Activated CD8-positive, alpha-beta memory T cell treated with anti-CD3 and anti-CD28 coated beads, Interleukin-2, amount 50 U/mL, for 48 hours (primary cell): ENCODE data around the gene PRSS48.
"Not testable (repeated sequence)": the region's sequence is repeated elsewhere in the genome, so short reads cannot be mapped to it uniquely, and the experiment has no call there.

Source experiments
- DNase-seq: peaks from one replicate; pipeline ENCODE4 v3.0.0-alpha.2; 2020

PRSS48 gene

DNA sequence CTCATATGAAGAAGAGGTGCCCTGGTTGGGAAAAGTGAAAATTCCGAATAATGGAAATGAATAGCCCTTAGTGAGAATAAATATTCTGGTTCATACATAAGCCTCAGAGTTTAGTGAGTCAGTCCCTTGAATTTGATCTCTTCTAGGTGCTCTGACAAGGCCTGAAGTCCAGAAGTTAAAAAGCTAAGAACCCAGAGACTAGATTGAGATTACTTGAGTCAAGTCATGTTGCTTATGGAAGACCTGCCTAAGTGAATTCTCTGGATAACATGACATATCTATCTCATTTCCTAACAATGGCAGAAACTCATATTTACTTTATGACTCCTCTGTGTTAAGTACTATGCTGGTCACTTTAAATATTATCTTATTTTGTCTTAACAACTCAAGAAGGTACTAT, 10.5 kb upstream of the PRSS48 start:
- DNase-seq = no peak

DNA sequence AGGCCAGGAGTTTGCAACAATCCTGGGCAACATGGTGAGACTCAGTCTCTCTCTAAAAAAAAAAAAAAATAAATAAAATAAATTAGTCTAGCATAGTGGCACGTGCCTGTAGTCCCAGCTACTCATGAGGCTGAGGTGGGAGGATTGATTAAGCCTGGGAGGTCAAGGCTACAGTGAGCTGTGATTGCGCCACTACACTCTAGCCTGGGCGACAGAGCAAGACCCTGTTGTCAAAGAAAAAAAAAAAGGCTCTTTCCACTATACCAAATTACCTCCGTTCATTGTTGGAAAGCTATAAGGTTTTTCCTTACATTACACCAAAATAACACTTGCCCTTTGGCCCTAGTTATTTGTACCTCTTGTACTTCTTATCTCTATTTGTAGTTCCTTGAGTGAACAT, 9.9 kb upstream of the PRSS48 start:
- no peak for DNase-seq

GRCh38 chr4:151267822-151268535, 9.0 kb upstream of the PRSS48 start:
- DNase-seq = no peak

GRCh38 chr4:151268905-151269304, 8.1 kb upstream of the PRSS48 start:
- DNase-seq = not testable (repeated sequence)

DNA sequence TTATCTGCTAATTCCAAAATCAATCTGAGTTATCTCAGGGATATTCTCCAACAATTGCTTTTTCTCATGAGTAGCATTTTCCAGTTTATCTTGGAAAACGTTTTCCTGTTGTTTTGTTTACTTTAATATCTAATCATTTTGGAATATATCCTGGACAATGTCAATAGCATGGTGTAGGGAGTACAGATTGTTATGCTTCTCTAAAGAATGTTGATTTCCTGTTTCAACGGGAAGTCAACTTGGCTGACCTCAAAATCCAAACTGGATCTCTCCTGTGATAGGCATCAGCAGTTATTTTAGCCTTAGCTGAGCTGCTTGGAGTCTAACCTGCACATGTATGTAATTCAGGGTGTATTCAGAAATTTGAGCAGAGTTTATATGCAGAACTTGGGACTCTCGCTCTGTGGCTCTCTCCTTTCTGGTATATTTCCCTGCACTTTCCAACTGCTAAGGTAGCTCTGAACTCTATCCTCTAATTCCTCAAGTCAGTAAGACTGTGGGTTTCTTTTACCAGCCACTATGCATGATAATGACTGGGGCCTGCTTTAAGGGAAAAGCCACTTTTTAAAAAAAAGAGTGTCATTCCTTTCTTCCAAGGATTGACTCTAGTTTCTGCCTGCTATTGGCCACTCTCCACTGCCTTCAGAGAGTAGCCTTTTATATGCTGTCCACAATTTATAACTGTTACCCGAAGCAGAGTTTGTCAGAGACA, 7.7 kb downstream of the PRSS48 start:
- no peak for DNase-seq

- DNase-seq = no peak
Observed at GRCh38 chr4:151287409-151287808, 10.4 kb downstream of the PRSS48 start.

- DNase-seq = no peak
Observed at GRCh38 chr4:151291485-151291884, 14.5 kb downstream of the PRSS48 start.

DNA sequence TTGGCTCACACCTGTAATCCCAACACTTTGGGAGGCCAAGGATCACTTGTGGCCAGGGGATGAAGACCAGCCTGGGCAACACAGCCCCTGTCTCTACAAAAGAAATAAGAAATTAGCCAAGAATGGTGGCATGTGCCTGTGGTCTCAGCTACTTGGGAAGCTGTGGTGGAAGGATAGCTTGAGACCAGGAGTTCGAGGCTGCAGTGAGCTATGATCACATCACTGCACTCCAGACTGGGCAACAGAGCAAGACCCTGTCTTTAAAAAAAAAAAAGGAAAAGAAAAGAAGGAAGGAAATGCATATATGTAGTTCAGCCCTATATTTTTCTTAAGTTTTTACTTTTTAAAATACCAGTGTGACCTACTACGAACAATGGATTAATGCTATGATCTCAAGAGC, 15.1 kb downstream of the PRSS48 start:
- no peak for DNase-seq

- DNase-seq = no peak
Observed at GRCh38 chr4:151294833-151295496, 18.0 kb downstream of the PRSS48 start.

DNA sequence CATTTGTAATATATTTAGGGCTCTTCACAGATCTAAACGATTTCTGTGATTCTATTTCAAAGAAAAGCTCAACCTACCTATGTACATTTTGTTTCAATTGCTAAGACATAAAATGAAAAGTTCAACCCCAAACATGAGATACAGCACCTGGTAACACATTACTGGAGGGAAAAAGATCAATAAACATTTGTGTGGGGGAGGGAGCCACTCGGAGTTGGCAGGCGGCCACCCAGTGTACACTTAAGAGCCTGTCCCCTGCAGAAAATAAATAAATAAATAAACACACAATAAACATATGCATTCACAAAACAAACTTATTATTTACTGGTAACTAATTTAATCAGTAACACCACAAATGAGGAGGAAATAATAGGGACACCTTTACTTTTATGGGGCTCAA, 19.3 kb downstream of the PRSS48 start:
- DNase-seq = no peak

GRCh38 chr4:151297170-151297569, 20.2 kb downstream of the PRSS48 start:
- DNase-seq = no peak

DNA sequence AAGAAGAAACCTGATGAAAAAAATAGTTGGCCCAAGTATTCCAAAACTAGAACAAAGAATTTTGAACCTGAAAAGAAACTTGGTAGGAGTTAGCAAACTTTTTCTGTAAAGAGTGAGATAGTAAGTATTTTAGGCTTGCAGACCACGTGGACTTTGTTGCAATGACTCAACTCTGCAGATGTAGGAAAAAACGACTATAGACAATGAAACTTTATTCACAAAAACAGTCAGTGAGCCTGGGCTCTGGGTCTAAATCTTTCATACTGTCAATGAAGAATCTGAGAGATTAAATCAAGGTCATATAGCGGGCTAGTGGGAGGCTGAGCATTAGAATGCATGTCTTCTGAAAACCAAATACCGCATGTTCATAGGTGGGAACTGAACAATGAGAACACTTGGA, 25.5 kb downstream of the PRSS48 start:
- DNase-seq = no peak

DNA sequence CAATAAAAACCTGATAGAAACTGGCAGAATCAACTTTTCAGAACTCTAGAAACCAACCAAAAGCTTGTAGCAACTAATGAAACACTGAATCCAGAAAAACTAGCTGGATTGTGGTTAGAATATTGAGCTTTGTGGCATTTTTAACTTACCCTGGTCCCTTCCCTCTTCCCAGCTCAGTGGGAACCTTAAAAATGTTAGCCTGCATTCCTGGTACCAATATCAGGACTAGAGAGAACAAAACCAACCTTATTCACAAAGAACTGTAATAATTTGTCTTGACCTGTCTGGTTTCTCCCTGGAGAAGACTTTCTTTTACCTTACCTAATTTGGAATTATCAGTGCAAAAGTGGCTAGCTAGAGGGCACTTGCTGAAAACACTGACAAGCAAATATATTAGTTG, 27.3 kb downstream of the PRSS48 start:
- DNase-seq = no peak

DNA sequence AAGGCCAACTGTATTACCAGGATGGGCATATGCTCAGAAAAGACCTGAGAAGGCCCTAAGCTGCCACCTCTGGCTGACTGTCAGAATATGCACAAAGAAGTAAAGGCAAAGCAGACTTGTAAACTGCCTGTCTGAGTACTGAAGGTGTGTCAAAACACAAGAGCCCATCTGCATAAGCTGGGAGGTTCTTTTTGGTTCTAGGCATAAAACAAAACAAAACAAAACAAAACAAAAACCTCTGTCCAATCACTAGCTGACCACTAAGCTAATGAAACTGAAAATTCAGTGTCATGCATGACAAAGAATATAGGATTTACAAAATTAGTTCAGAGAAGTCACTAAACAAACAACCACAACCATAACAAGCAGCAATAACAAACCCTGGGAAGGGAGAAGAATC, 27.8 kb downstream of the PRSS48 start:
- DNase-seq = no peak

- DNase-seq = no peak
Observed at GRCh38 chr4:151310124-151310728, 33.3 kb downstream of the PRSS48 start.

DNA sequence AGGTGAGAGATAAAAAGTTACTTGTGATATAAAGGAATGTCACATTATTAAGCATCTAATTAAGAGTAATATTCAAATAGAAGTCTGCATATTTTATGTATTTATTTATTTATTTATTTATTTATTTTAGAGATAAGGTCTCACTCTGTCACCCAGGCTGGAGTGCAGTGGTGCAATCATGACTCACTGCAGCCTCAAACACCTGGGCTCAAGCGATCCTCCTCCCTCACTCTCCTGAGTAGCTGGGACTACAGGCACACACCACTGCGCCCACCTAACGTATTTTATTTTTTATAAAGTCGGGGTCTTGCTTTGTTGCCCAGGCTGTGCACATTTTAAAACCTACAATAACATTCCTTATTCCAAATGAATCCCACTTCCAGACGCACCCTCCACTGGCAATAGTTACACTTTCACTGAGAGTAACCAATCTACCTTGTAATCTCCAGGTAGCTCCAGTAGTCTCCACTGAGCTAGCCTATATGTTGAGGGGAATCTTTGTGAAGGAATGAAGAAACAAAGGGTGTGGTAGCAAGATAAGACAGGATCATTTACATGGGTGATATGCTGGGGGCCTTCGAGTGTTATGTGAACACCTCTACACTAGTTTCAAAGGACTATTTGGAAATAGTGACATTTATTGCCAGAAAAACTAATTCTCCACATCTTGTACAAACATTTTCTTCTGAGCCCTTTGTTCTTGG, 36.5 kb downstream of the PRSS48 start:
- no peak for DNase-seq

DNA sequence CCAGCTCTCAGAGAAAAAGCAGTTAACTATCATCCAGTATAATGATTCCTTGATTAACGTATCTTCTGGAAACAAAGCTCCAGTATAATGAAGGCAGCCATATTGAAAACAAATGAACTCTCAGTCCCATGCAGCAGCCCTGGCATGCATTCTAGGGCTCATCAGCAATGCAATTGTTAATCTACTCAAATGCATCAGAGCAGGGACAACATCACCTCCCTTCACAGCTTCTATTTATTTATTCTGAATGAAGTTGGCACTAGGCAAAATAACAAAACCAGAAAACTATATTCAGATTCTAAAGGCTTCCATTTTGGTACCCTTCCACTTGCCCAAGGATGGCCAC, 37.0 kb downstream of the PRSS48 start:
- no peak for DNase-seq

DNA sequence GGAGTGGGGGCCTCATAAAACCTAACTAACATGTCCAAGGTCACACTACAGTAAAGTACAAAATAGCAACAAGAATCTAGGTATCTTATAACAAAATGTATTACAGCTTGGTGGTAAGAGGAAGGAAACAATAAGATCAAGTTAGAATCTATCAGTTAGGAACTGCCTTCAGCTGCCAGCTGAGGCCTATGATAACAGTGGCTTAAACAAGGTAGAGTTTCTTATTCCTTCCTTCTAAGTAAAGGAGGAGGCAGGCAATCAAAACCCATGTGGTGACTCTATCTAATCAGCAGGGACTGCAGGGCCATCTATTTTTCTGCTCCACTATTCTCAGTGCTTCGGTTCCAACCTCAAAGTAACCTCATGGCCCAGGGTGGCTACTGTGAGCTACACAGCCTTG, 37.5 kb downstream of the PRSS48 start:
- DNase-seq = no peak

GRCh38 chr4:151315212-151315886, 38.4 kb downstream of the PRSS48 start:
- no peak for DNase-seq

DNA sequence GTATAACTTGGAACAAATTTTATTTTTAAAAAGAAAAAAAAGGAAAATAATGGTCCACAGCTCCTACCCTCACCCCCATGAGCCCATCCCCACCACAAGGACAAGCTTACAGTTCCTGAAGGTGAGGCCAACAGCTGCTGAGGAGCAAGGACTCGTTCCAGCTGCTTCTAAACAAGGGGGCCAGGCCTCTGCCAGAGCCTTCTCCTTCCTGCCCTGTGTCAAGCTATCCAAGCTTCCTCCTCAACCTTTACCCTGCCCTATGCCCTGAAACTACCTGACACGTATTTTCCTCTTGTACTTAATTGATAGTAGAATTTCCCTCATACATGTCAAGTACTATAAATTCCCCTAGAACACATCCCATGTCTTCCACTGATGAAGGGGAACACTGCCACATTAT, 39.7 kb downstream of the PRSS48 start:
- no peak for DNase-seq

DNA sequence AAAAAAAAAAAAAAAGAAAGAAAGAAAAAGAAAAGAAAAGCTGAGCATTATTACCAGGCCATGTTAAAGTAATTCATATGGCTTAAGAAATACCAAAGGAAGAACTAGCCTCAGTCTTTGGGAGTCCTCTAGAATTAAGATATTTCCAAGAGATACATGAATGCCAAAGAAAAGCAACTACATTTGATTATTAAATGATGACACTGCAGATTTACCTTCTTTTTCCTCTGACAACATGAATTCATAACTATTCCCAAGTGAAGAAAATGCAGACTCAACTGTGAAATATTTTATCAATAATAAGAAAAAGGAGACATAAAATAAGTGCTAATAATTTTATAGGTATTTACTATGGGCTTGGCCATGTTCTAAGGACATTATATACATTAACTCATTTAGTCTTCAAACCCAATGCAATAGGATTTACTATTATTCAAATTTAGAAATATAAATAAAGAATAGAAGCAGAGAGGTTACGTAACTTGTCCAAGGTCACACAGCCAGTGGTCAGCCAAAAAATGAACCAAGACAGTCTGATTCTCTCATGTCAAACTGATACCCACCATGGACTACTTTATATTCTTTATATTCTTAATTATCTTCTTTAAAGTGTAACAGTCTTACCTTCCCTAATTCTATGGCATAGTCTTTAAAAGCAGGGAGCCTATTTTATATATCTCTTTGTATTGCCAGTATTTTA, 41.5 kb downstream of the PRSS48 start:
- DNase-seq = no peak

DNA sequence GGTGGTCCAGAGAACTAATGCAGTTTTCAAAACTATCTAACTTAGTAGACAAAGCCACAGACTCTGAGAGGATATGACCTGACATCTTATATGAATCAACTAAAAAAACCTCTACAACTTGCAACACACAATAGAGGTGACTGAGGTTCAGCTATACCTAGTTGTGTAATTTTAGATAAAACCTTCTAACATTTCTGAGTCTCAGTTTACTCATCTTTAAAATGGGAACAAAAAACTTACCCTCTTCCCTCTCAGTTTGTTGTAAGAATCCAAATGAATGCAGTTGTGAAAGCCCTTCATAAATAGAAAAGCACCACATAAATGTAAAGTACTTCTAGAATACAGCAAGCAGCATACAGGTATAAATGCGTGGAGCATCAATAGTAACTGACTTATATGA, 42.5 kb downstream of the PRSS48 start:
- DNase-seq = no peak
